Ureter (tissue), 1 donor: ENCODE results near the gene AP5Z1. TPM values are rescaled to one million over a fixed set of nuclear protein-coding genes. Genes with fewer than 3 reads are reported as not detected.

Experiments used
- DNase-seq: peaks from one replicate; pipeline ENCODE4 v3.0.0-alpha.2; 2020; ENCODE audit warnings: low spot score
- total RNA-seq: library from RNA; stranded (reverse); gene quantifications from one replicate; pipeline ENCODE4 v1.2.4, GENCODE V29; 2023
- donor health status: DM: yes; HTN: yes; CAD: no.

AP5Z1 gene
- 39.1 TPM for total RNA-seq

- DNase-seq, result peak; percentile 96
Measured at GRCh38 chr7:4775250-4775847, at the start of gene AP5Z1. AP5Z1 (plus strand) TSS chr7:4775623; CDS start chr7:4775716, 93 bp downstream.

GRCh38 chr7:4725850-4726450 is 49.5 kb upstream of the AP5Z1 start:
- no peak for DNase-seq

GRCh38 chr7:4726566-4726965 is 48.9 kb upstream of the AP5Z1 start:
- DNase-seq, result no peak

GRCh38 chr7:4727914-4728705 is 47.3 kb upstream of the AP5Z1 start:
- no peak for DNase-seq

- no peak for DNase-seq
Measured at GRCh38 chr7:4729266-4729665, 46.2 kb upstream of the AP5Z1 start.

GRCh38 chr7:4730276-4730675 is 45.1 kb upstream of the AP5Z1 start:
- no peak for DNase-seq

GRCh38 chr7:4730971-4731370 is 44.5 kb upstream of the AP5Z1 start:
- DNase-seq, result no peak

- DNase-seq, result no peak
Measured at GRCh38 chr7:4731803-4732202, 43.6 kb upstream of the AP5Z1 start.

GRCh38 chr7:4733936-4734528 is 41.4 kb upstream of the AP5Z1 start:
- no peak for DNase-seq

- DNase-seq, result no peak
Measured at GRCh38 chr7:4734587-4735345, 40.7 kb upstream of the AP5Z1 start.

- no peak for DNase-seq
Measured at GRCh38 chr7:4737300-4737699, 38.1 kb upstream of the AP5Z1 start.

- no peak for DNase-seq
Measured at GRCh38 chr7:4738711-4739527, 36.5 kb upstream of the AP5Z1 start.

GRCh38 chr7:4739528-4739992 is 35.9 kb upstream of the AP5Z1 start:
- DNase-seq, result no peak

- DNase-seq, result no peak
Measured at GRCh38 chr7:4740796-4741195, 34.6 kb upstream of the AP5Z1 start.

- DNase-seq, result no peak
Measured at GRCh38 chr7:4742051-4742573, 33.3 kb upstream of the AP5Z1 start.

GRCh38 chr7:4742852-4743251 is 32.6 kb upstream of the AP5Z1 start:
- DNase-seq, result no peak

- DNase-seq, result peak; percentile 99
Measured at GRCh38 chr7:4744391-4745264, 30.8 kb upstream of the AP5Z1 start.

GRCh38 chr7:4745265-4745919 is 30.0 kb upstream of the AP5Z1 start:
- no peak for DNase-seq
